Psoas muscle (tissue), 8 donors: ENCODE results near the gene PADI2. TPM values are rescaled to one million over a fixed set of nuclear protein-coding genes. Genes with fewer than 3 reads are reported as not detected.

Source experiments
- ATAC-seq, 4 donors: fragments of 200-7000 bp; cut with Tn5 transposase; one replicate each; pipeline ENCODE4 v1.9.1; 2020; ENCODE audit warnings: moderate library complexity in 3 of 4, mild to moderate bottlenecking in 2 of 4
- DNase-seq, 2 donors: peaks; one replicate each; pipeline ENCODE4 v3.0.0-alpha.2; 2020
- H3K27ac ChIP-seq: fragments of 200-600 bp; one replicate; pipeline ENCODE4 v1.8.0; 2022
- H3K27me3 ChIP-seq, 3 donors: fragments of 200-600 bp in 1 of 3; one replicate each; pipeline versions ENCODE4 v1.6.1 to v1.8.0; 2013 to 2022; ENCODE audit warnings: low read length in 2 of 3, mild to moderate bottlenecking in 2 of 3, moderate library complexity in 1 of 3; ENCODE audit not compliant: insufficient read depth in 3 of 3
- H3K36me3 ChIP-seq, 2 donors: fragments of 200-600 bp in 1 of 2; one replicate each; pipeline versions ENCODE4 v1.6.1 to v1.8.0; 2013 to 2022; ENCODE audit warnings: low read depth in 1 of 2, mild to moderate bottlenecking in 1 of 2, moderate library complexity in 1 of 2; ENCODE audit not compliant: insufficient read depth in 1 of 2
- H3K4me1 ChIP-seq: fragments of 200-600 bp; one replicate; pipeline ENCODE4 v1.8.0; 2022
- H3K4me3 ChIP-seq: fragments of 200-600 bp; one replicate; pipeline ENCODE4 v1.8.0; 2022; ENCODE audit warnings: mild to moderate bottlenecking
- H3K9me3 ChIP-seq: fragments of 200-600 bp; one replicate; pipeline ENCODE4 v1.8.0; 2022
- CTCF ChIP-seq: fragments of 200-600 bp; IDR thresholded peaks from one replicate; pipeline ENCODE4 v1.8.0; 2022; ENCODE audit warnings: antibody characterized with exemption
- WGBS, 3 donors: extraction: QIAGEN DNeasy Blood & Tissue Kit; methylation state at CpG; one replicate each; pipeline versions ENCODE4 v1.1.6 to v1.1.7; 2013; 5-methylcytosine and 5-hydroxymethylcytosine counted together
- intact Hi-C, 2 donors: fragments of 100-400 bp; cut with DNase I; formaldehyde crosslinking; loops; one replicate each; pipeline versions ENCODE4 v1.11.0 to v1.14.2; 2022
- polyA plus RNA-seq, 3 donors: library from polyadenylated mRNA; stranded (reverse); fragments of 200-250 nt; gene quantifications; one replicate each; pipeline ENCODE4 v1.2.3, GENCODE V29; 2013
- total RNA-seq, 4 donors: library from RNA; stranded (reverse); fragmentation: NEBNext Ultra II Directional in 2 of 4; extraction: Animal tissue kit (Norgen Biotek cat#: 25700) in 2 of 4; gene quantifications; one replicate each; pipeline versions ENCODE4 v1.2.1 to v1.2.4, GENCODE V29; 2021 to 2023
- donor health status: healthy with polysubstance abuse.
- donor health status: DM: no; HTN: no; CAD: no; lungs with moderate emphysema.
- donor health status: Bipolar disorder and iron deficiency.
- donor health status: healthy.
- donor health status: DM: yes; HTN: yes; CAD: no.
- donor health status: DM: no; HTN: no; CAD: no.
- donor health status: DM: no; HTN: no; CAD: no.
- donor health status: DM: yes; HTN: yes; CAD: no.

The PADI2 gene
- total and polyA plus RNA-seq, 7 donors = 58.1 to 956 (median 198) TPM

- Histone ChIP-seq H3K27ac (no peak overlapping the region), H3K36me3 (peaks cover 0 to 71% of the 10 kb centered on the region in 2 donors), H3K4me1 (peaks cover 15% of the 10 kb centered on the region), H3K27me3 (no peaks in the 10 kb centered on the region), H3K4me3 (no peak overlapping the region), H3K9me3 (peaks cover 4% of the 10 kb centered on the region)
- TF ChIP-seq CTCF = no peak
- ATAC-seq = no peak
- WGBS, 3 donors = 88 to 94% (median 92%) methylated on average over 6 of the region's 6 CpGs
- DNase-seq = no peak
- intact Hi-C loops = loop anchor here in 1 of 2 donors (2.0 kb wide), 1 partner anchor 23 kb away; no protein-coding TSS in a partner anchor
These were observed 49.6 kb downstream of the PADI2 start for GRCh38 chr1:17069452-17070162.

- no peak for TF ChIP-seq CTCF
- peaks cover 22% of the 10 kb centered on the region for H3K4me1 ChIP-seq
- H3K36me3 ChIP-seq = peaks cover 0 to 62% of the 10 kb centered on the region in 2 donors
- H3K27me3 ChIP-seq = no peaks in the 10 kb centered on the region
- intact Hi-C loops = loop anchor here in 1 of 2 donors (2.0 kb wide), 1 partner anchor 24 kb away; no protein-coding TSS in a partner anchor
- DNase-seq (no peak), ATAC-seq (no peak)
- H3K9me3 ChIP-seq = peaks cover 4% of the 10 kb centered on the region
- H3K4me3 ChIP-seq = no peak overlapping the region
- H3K27ac ChIP-seq = no peak overlapping the region
- WGBS, 3 donors = 75 to 85% (median 81%) methylated on average over 12 of the region's 12 CpGs
These were observed 50.5 kb downstream of the PADI2 start for GRCh38 chr1:17068789-17069188.

- H3K4me3 ChIP-seq = no peak overlapping the region
- H3K9me3 ChIP-seq = peaks cover 4% of the 10 kb centered on the region
- H3K4me1 ChIP-seq = peaks cover 30% of the 10 kb centered on the region
- no peak for DNase-seq
- H3K36me3 ChIP-seq = peaks cover 0 to 51% of the 10 kb centered on the region in 2 donors
- no peak for ATAC-seq
- TF ChIP-seq CTCF = no peak
- 51 to 66% (median 57%) methylated on average over 10 of the region's 10 CpGs for WGBS, 3 donors
- peak overlapping the region; percentile 44 for H3K27ac ChIP-seq
- intact Hi-C loops = loop anchor here in 1 of 2 donors (2.0 kb wide), 1 partner anchor 25 kb away; no protein-coding TSS in a partner anchor
- no peaks in the 10 kb centered on the region for H3K27me3 ChIP-seq
These were observed 51.6 kb downstream of the PADI2 start for GRCh38 chr1:17067465-17068240.

GRCh38 chr1:17067069-17067426 lies 52.2 kb downstream of the PADI2 start:
- Histone ChIP-seq H3K4me3 (no peak overlapping the region), H3K4me1 (peaks cover 32% of the 10 kb centered on the region), H3K9me3 (peaks cover 4% of the 10 kb centered on the region), H3K27ac (peak overlapping the region; percentile 44), H3K36me3 (peaks cover 0 to 45% of the 10 kb centered on the region in 2 donors), H3K27me3 (no peaks in the 10 kb centered on the region)
- ATAC-seq (no peak), DNase-seq (no peak)
- intact Hi-C loops = no loop called here
- no peak for TF ChIP-seq CTCF
- 71 to 80% (median 72%) methylated on average over 3 of the region's 3 CpGs for WGBS, 3 donors
